NCI-H2196 treated with DMSO at 0.1 percent for 48 hours (cell line): ENCODE measurements around the gene TTC28.
A peak's percentile ranks its signal among the peaks of the same experiment; 100 is the strongest.
"Not testable (repeated sequence)": the region's sequence is repeated elsewhere in the genome, so short reads cannot be mapped to it uniquely, and the experiment has no call there.

Experiments used
- DNase-seq: peaks from one replicate; lab custom pipeline; 2025; ENCODE audit not compliant: unreplicated experiment; lab: John Stamatoyannopoulos, UW

Gene TTC28

GRCh38 chr22:28679611-28680287 lies at the start of gene TTC28:
TTC28 (minus strand) TSS chr22:28679840; CDS start chr22:28679723, 117 bp downstream.
- peak; percentile 12 for DNase-seq

- DNase-seq, result no peak
These were observed 49.1 kb upstream of the TTC28 start for GRCh38 chr22:28728621-28729313.

GRCh38 chr22:28728002-28728401 lies 48.4 kb upstream of the TTC28 start:
- DNase-seq, result no peak

- DNase-seq, result no peak
These were observed 38.4 kb upstream of the TTC28 start for GRCh38 chr22:28718044-28718443.

DNA sequence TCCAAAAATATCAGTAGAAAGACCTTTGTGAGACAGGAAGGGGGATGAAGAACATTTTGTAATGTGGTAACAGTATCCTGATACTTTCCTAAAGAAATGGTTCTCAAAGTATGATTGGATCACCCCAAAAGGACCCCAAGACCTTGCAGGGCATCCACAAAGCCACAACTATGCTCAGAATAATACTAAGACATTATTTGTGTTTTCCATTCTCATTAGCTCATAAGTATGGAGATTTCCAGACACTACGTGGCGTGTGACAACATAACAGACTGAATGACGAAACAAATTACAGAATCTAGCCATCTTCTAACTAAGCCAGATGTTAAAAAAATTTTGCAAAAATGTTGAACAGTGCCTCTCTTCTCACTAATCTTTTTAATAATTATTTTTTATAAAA lies 37.0 kb upstream of the TTC28 start:
- DNase-seq, result no peak

- DNase-seq, result no peak
These were observed 36.0 kb upstream of the TTC28 start for GRCh38 chr22:28715611-28716010.

- no peak for DNase-seq
These were observed 34.5 kb upstream of the TTC28 start for GRCh38 chr22:28714043-28714628.

GRCh38 chr22:28711820-28712777 lies 32.5 kb upstream of the TTC28 start:
- DNase-seq, result no peak

DNA sequence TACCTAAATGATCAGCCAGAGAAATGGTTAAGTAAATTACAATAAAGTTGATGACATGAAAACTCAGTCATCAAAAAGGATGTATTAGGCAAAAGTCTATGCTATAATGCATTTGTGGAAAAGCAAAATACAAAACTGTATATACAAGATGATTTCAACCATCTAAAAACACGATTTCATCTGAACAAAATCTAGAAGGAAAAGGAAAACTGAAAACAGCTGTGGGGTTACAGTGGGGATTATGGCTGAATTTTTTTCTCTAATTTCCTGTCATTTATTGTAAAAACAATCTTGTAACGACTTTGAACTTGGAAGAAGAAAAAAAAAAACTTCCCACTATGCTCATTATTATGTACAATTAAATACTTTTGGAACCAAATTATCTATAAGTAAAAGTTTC lies 31.7 kb upstream of the TTC28 start:
- no peak for DNase-seq

DNA sequence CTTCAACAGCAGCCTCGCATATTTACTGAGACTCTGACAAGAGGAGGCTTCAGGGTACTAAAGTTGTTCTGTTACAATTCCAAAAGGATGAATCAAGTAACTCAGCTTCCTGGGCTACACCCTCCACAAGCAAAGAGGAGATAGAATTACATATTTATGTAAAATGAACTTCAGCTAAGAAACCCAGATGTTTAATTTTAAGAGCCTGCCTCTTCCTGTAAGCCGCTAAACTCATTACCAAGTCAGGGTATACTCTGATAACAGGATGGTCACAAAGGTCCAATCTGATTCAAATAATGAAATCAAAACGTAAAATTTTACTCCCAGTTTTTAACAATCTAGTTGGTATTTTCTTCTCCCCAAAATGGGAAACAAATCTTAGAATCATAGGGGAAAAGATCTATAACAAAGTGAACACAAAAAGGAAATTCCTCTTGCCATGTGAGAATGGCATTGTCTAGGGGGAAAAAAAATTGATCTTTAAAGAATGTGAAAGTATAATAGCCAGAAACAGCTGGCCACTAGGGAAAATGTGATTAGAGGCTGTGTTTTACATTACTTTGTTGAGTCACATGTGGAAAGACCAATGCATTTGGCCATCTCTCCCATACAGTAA lies 31.0 kb upstream of the TTC28 start:
- DNase-seq, result no peak

DNA sequence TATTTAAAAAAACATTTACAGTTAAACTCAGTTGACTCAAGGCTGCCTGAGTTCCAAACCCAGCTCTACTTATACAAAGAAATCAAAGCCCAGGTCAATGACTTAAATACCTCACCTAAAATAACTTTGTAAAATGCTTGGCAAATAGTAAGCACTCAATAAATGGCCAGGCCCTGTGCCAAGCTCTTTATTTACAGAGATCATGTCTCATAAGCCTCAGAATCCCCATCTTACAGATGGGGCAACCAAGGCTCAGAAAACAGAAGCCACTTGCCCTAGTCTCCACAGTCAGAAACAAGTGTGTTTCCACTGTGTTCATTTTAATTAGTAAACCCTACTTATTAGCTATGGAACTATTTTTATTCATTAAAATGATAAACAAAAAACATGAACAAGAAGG lies 30.5 kb upstream of the TTC28 start:
- DNase-seq, result no peak

GRCh38 chr22:28706845-28707244 lies 27.2 kb upstream of the TTC28 start:
- DNase-seq, result no peak

GRCh38 chr22:28703436-28703835 lies 23.8 kb upstream of the TTC28 start:
- DNase-seq, result no peak

- no peak for DNase-seq
These were observed 23.3 kb upstream of the TTC28 start for GRCh38 chr22:28702891-28703290.

GRCh38 chr22:28693041-28693760 lies 13.6 kb upstream of the TTC28 start:
- DNase-seq, result not testable (repeated sequence)

- not testable (repeated sequence) for DNase-seq
These were observed 10.2 kb upstream of the TTC28 start for GRCh38 chr22:28689796-28690195.

DNA sequence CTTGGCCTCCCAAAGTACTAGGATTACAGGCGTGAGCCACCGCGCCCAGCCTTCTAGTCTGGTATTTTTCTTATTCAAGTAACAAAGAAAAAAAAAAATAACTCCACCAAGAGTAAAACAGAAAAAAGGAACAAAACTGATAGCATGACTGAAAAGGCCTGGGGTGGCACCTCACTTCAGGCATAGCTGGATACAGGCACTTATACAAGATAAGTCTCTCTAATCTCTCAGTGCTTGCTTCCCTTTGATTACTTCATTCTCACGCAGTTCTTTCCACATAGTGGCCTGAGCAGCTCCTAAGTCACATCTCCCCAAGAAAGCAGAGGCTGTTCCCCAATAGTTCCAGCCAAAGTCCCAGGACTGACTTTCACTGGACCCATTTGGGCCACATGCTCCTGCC lies 3.3 kb upstream of the TTC28 start:
- not testable (repeated sequence) for DNase-seq

DNA sequence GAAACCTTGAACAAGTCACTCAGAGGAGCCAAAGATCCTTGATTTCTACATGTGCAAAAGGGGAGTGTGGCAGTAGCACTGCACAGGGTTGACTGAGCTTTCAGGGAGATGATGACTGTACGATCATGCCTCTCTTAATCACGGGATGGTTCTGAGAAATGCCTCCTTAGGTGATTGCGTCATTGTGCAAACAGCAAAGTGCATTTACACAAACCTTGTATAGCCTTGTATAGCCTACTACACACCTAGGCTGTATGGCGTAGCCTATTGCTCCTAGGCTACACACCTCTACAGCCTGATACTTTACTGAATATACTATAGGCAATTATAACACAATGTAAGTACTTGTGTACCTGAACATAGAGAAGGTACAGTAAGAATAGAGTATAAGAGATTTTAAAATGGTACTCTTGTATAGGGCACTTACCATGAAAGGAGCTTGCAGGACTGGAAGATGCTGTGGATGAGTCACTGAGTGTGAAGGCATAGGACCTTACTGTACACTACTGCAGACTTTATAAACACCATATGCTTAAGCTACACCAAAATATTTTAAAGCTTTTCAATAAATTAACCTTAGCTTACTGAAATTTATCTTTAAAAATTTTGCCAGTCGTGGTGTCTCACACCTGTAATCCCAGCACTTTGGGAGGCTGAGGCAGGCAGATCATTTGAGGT lies 1.3 kb upstream of the TTC28 start:
- not testable (repeated sequence) for DNase-seq

DNA sequence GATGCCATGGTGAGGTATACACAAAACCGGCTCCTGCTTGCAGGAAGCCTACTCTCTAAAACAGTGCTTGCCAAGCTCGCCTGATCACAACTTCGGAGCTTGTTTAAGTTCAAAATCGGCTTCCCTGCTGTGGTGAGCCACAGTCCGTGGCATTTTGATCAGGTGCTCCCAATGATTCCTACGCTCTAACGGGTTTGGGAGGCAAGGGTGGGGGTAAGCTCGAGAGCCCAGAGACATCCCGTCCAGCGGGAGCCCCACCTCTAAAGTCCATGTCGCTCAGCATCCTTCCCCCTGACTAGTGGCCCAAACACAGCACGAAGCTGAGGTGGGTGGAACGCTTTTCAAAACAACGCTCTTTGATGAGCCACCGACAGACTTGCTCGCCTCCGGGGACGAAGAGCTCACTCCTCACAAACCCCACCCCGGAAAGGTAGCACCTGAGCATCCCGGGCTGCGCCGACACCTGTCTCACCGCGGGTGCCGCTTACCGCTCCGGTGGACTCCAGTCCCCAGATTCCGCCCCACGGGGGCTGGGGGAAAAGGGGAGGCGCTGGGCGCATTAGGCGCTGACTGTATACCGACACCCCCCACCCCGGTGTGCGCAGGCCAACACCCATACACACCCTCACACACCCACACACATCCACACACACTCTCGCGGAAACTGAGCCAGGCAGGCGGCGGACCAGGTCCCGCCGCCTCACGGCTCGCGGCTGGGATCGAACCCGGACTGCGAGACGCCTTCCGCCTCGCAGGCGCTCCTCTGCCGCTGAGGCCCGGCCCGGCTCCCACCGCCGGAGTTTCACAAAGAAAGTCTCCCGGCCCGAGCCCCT lies 646 bp downstream of the TTC28 start:
- DNase-seq, result not testable (repeated sequence)
